DOHH2 (cell line): ENCODE results near the gene WASF2.
"Not testable (repeated sequence)": the region's sequence is repeated elsewhere in the genome, so short reads cannot be mapped to it uniquely, and the experiment has no call there.

Experiments
- H3F3A ChIP-seq: fragments of 200-600 bp; sonication (generic), shearing (Covaris generic); 2 replicates; pipeline ENCODE4 v1.6.0; 2016; ENCODE audit warnings: antibody characterized with exemption, mild to moderate bottlenecking; ENCODE audit not compliant: control insufficient read depth, insufficient read depth
- H3K27ac ChIP-seq: fragments of 200-600 bp; sonication (generic); 2 replicates; pipeline ENCODE4 v1.5.1; 2014; ENCODE audit warnings: low read depth, mild to moderate bottlenecking, low read length, moderate library complexity
- H3K27me3 ChIP-seq: fragments of 200-600 bp; sonication (generic); 2 replicates; pipeline ENCODE4 v1.6.1; 2014; ENCODE audit warnings: mild to moderate bottlenecking, low read length, mixed read lengths; ENCODE audit not compliant: control insufficient read depth
- H3K36me3 ChIP-seq: fragments of 200-600 bp; sonication (generic); 2 replicates; pipeline ENCODE4 v1.6.1; 2014; ENCODE audit warnings: mild to moderate bottlenecking, low read length, moderate library complexity, mixed read lengths; ENCODE audit not compliant: control insufficient read depth
- H3K4me1 ChIP-seq: fragments of 200-600 bp; sonication (generic); 2 replicates; pipeline ENCODE4 v1.6.1; 2014; ENCODE audit warnings: mild to moderate bottlenecking, low read length, mixed read lengths; ENCODE audit not compliant: control insufficient read depth
- H3K4me2 ChIP-seq: fragments of 200-600 bp; sonication (generic); 2 replicates; pipeline ENCODE4 v1.6.0; 2014; ENCODE audit warnings: mild to moderate bottlenecking, low read length, moderate library complexity
- H3K4me3 ChIP-seq: fragments of 200-600 bp; sonication (generic); 2 replicates; pipeline ENCODE4 v1.5.1; 2014; ENCODE audit warnings: mild to moderate bottlenecking, low read length, mixed read lengths
- H3K79me2 ChIP-seq: fragments of 200-600 bp; sonication (generic); 2 replicates; pipeline ENCODE4 v1.6.1; 2014; ENCODE audit warnings: mild to moderate bottlenecking, low read length, mixed read lengths; ENCODE audit not compliant: control insufficient read depth
- H3K9me2 ChIP-seq: fragments of 200-600 bp; sonication (generic); replicated peaks from 2 replicates; pipeline ENCODE4 v1.6.1; 2014; ENCODE audit warnings: mild to moderate bottlenecking, low read length, mixed read lengths; ENCODE audit not compliant: control insufficient read depth
- H3K9me3 ChIP-seq: fragments of 200-600 bp; sonication (generic); 2 replicates; pipeline ENCODE4 v1.6.1; 2014; ENCODE audit warnings: antibody characterized with exemption, low read length, mixed read lengths; ENCODE audit not compliant: control insufficient read depth, insufficient read depth
- H4K20me1 ChIP-seq: fragments of 200-600 bp; sonication (generic); 2 replicates; pipeline ENCODE4 v1.6.0; 2014; ENCODE audit warnings: low read depth, mild to moderate bottlenecking, antibody characterized with exemption, low read length, moderate library complexity; ENCODE audit not compliant: control insufficient read depth, insufficient read depth
- EZH2phosphoT487 ChIP-seq: fragments of 200-600 bp; sonication (generic); IDR thresholded peaks from 2 replicates; pipeline ENCODE4 v1.6.1; 2017; ENCODE audit warnings: borderline replicate concordance, mild to moderate bottlenecking, antibody characterized with exemption, low read length, moderate library complexity, mixed read lengths
- TF ChIP-seq, protein P1 (sequence below): fragments of 200-600 bp; sonication (generic); IDR thresholded peaks from one replicate; pipeline ENCODE4 v1.5.1; 2014; ENCODE audit warnings: antibody characterized with exemption, mild to moderate bottlenecking, low read depth, low read length; ENCODE audit not compliant: poor library complexity, severe bottlenecking

WASF2 gene

DNA sequence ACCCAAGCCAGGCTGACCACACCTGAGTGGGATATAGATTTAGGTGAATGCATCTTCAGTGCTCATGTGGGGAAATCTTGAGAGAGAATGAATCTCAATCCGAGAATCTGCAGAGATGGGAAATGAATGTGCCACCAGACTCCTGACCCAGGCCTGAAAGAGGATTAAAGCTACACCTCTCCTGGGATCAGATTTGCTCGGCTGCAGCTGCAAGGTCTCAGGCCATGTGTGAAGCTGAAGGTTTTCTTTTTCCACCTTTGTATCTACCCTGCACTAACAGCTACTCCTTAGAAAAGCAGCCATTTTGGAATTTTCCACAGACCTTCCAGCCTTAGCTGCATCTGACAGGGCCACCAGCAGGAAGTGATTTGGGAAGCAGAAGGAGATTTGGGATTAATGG lies 79.3 kb downstream of the WASF2 start:
- no peaks in the 10 kb centered on the region for H3K4me1 ChIP-seq
- no peak for TF ChIP-seq EZH2phosphoT487
- TF ChIP-seq, protein P1, sequence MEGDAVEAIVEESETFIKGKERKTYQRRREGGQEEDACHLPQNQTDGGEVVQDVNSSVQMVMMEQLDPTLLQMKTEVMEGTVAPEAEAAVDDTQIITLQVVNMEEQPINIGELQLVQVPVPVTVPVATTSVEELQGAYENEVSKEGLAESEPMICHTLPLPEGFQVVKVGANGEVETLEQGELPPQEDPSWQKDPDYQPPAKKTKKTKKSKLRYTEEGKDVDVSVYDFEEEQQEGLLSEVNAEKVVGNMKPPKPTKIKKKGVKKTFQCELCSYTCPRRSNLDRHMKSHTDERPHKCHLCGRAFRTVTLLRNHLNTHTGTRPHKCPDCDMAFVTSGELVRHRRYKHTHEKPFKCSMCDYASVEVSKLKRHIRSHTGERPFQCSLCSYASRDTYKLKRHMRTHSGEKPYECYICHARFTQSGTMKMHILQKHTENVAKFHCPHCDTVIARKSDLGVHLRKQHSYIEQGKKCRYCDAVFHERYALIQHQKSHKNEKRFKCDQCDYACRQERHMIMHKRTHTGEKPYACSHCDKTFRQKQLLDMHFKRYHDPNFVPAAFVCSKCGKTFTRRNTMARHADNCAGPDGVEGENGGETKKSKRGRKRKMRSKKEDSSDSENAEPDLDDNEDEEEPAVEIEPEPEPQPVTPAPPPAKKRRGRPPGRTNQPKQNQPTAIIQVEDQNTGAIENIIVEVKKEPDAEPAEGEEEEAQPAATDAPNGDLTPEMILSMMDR: no peak
- no peak overlapping the region for H3K4me2 ChIP-seq
- no peaks in the 10 kb centered on the region for H3K79me2 ChIP-seq
- H3K9me3 ChIP-seq: no peaks in the 10 kb centered on the region
- peaks cover 64% of the 10 kb centered on the region for H3K36me3 ChIP-seq
- no peak overlapping the region for H3K4me3 ChIP-seq
- H3K27ac ChIP-seq: no peak overlapping the region
- no peaks in the 10 kb centered on the region for H3K9me2 ChIP-seq
- H4K20me1 ChIP-seq: no peaks in the 10 kb centered on the region
- H3F3A ChIP-seq: no peaks in the 10 kb centered on the region
- H3K27me3 ChIP-seq: no peaks in the 10 kb centered on the region

DNA sequence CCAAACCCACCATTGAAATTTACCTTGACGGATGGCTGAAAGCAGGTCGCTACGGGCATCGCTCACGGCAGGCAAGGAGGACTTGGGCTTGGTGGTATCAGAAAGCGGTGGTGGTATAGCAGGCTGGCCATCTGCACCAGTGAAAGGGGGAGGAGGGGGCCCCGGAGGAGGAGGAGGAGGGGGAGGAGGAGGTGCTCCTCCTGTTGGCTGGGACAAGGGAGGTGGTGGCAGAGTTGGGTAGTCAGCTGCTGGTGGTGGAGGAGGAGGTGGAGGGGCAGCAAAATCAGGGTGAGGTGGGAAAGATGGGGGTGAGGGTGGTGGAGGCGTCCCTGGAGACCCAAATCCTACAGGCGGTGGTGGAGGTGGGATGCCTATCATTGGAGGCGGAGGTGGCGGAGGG lies 80.3 kb downstream of the WASF2 start:
- no peaks in the 10 kb centered on the region for H3K9me2 ChIP-seq
- H3K79me2 ChIP-seq: no peaks in the 10 kb centered on the region
- H3K9me3 ChIP-seq: no peaks in the 10 kb centered on the region
- H3K27ac ChIP-seq: no peak overlapping the region
- no peaks in the 10 kb centered on the region for H4K20me1 ChIP-seq
- H3K27me3 ChIP-seq: no peaks in the 10 kb centered on the region
- H3K4me3 ChIP-seq: no peak overlapping the region
- peaks cover 53% of the 10 kb centered on the region for H3K36me3 ChIP-seq
- TF ChIP-seq, protein P1: no peak
- TF ChIP-seq EZH2phosphoT487: no peak
- no peaks in the 10 kb centered on the region for H3K4me1 ChIP-seq
- H3F3A ChIP-seq: no peaks in the 10 kb centered on the region
- H3K4me2 ChIP-seq: no peak overlapping the region

DNA sequence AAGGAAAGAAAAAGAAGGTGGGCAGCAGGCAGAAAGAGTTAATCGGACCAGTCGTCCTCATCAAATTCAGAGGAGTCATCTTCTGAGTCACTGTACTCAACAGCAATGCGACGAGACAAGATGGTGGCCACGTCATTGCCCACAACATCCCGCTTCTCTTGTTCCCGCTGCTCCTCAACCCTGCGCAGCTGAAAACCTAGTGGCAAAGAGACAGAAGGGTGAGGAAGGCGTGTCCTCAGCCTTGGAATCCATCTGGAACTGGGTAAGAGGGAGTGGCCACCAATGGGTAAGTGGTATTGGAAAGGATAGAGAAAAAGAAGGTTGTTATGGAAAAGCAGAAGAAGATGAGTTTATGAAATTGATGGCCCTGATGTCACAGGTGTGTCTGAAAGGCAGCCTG lies 81.8 kb downstream of the WASF2 start:
- TF ChIP-seq, protein P1: no peak
- no peak for TF ChIP-seq EZH2phosphoT487
- Histone ChIP-seq H3K27ac (no peak overlapping the region), H3K9me3 (no peaks in the 10 kb centered on the region), H3K79me2 (no peaks in the 10 kb centered on the region), H3F3A (no peaks in the 10 kb centered on the region), H4K20me1 (no peaks in the 10 kb centered on the region), H3K4me3 (no peak overlapping the region), H3K36me3 (peaks cover 38% of the 10 kb centered on the region), H3K9me2 (no peaks in the 10 kb centered on the region), H3K27me3 (no peaks in the 10 kb centered on the region), H3K4me2 (no peak overlapping the region), H3K4me1 (peaks cover 14% of the 10 kb centered on the region)

DNA sequence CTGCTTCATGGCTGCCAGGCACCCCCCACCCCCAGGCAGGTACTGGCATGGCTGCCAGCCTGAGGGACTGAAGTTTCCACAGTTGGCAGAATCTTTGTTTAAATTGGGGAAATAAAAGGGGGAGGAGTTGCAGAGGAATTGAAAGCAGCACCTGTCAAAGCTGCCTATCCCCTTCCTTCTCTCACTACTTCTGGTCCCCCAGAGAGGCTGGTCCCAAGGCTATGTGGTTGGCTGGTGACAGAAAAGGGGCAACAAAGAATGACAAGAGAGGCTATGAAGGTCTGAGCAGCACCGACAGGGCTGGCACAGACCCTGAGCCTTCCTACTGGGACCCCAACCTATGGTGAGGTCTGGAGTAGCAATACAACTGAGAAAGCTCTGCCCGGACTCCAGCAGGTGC lies 83.2 kb downstream of the WASF2 start:
- H3K9me3 ChIP-seq, H3K9me2 ChIP-seq, H3K27me3 ChIP-seq, H3K27ac ChIP-seq, H4K20me1 ChIP-seq, H3K4me3 ChIP-seq, H3K79me2 ChIP-seq, H3K4me2 ChIP-seq, H3F3A ChIP-seq: not testable (repeated sequence)
- Histone ChIP-seq H3K36me3 (peaks cover 24% of the 10 kb centered on the region), H3K4me1 (peaks cover 22% of the 10 kb centered on the region)
